ENCODE results near the gene ATR. TPM values are rescaled to one million over a fixed set of nuclear protein-coding genes. Genes with fewer than 3 reads are reported as not detected.

Gene ATR
- total RNA-seq, 2 donors from 2014 or later: 35.6 to 36.1 TPM

DNA sequence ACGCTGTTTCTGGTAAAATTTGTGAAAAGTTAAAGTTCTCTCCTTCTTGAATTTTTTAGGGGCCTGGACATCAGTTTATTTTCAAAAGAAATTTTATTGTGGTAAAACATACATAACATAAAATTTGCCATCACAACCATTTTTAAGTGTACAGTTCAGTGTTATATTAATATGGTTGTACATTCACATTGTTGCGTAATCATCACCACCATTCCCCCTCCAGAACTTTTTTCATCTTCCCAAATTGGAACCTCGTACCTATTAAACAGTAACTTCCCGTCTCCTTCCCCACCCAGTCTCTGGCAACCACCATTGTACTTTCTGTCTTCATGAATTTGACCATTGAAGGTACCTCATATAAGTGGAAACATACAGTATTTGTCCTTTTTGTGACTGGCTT lies 107.7 kb downstream of the ATR start:
- TF ChIP-seq POLR2A (IDR thresholded peaks at IDR 0.05) (no peak), POLR2AphosphoS5 (IDR thresholded peaks at IDR 0.05) (no peak), CTCF (IDR thresholded peaks at IDR 0.05) (no peak)
- H3K27me3 ChIP-seq (replicated peaks; ENCODE audit: insufficient read depth): no peaks in the 10 kb centered on the region
- no peak overlapping the region for H3K4me3 ChIP-seq
- DNase-seq (ENCODE audit: low spot score): no peak
- intact Hi-C loops (cut with DNase I): no loop called here
- WGBS: 94% methylated on average over 4 of the region's 4 CpGs
- H3K27ac ChIP-seq: no peak overlapping the region
- no peaks in the 10 kb centered on the region for H3K36me3 ChIP-seq
- H3K4me1 ChIP-seq (replicated peaks): no peaks in the 10 kb centered on the region
- H3K9me3 ChIP-seq: no peaks in the 10 kb centered on the region

DNA sequence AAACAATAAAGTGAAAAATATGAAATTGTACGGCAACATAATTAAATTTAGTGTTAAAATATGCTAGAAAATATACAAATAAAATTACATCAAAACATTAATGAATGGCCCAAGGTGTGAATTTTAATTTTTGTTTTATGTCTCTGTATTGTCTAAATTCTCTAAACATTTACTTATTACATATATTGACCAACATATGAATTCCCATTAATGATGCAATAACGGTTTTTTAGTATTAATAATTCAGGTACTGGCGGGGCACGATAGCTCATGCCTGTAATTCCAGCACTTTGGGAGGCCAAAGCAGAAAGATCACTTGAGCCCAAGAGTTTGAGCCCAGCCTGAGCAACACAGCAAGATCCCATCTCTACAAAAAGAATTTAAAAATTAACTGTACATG lies 110.1 kb downstream of the ATR start:
- Histone ChIP-seq H3K4me3 (no peak overlapping the region), H3K4me1 (replicated peaks) (no peaks in the 10 kb centered on the region), H3K36me3 (no peaks in the 10 kb centered on the region), H3K27ac (no peak overlapping the region), H3K27me3 (replicated peaks; ENCODE audit: insufficient read depth) (no peaks in the 10 kb centered on the region), H3K9me3 (no peaks in the 10 kb centered on the region)
- intact Hi-C loops (cut with DNase I): no loop called here
- WGBS: 96% methylated on average over 4 of the region's 4 CpGs
- DNase-seq (ENCODE audit: low spot score): no peak
- TF ChIP-seq POLR2AphosphoS5 (IDR thresholded peaks at IDR 0.05) (no peak), CTCF (IDR thresholded peaks at IDR 0.05) (no peak), POLR2A (IDR thresholded peaks at IDR 0.05) (no peak)

- intact Hi-C loops (cut with DNase I): no loop called here
- no peak overlapping the region for H3K4me3 ChIP-seq
- no peaks in the 10 kb centered on the region for H3K27me3 ChIP-seq (replicated peaks; ENCODE audit: insufficient read depth)
- no peak for TF ChIP-seq POLR2A (IDR thresholded peaks at IDR 0.05)
- WGBS: 96% methylated on average over 3 of the region's 3 CpGs
- H3K36me3 ChIP-seq: no peaks in the 10 kb centered on the region
- H3K27ac ChIP-seq: no peak overlapping the region
- DNase-seq (ENCODE audit: low spot score): no peak
- H3K4me1 ChIP-seq (replicated peaks): no peaks in the 10 kb centered on the region
- H3K9me3 ChIP-seq: no peaks in the 10 kb centered on the region
These were observed 110.8 kb downstream of the ATR start for GRCh38 chr3:142467768-142468167.

GRCh38 chr3:142460689-142461088 lies 117.8 kb downstream of the ATR start:
- no peaks in the 10 kb centered on the region for H3K9me3 ChIP-seq
- H3K36me3 ChIP-seq: no peaks in the 10 kb centered on the region
- H3K4me3 ChIP-seq: no peak overlapping the region
- H3K4me1 ChIP-seq (replicated peaks): no peaks in the 10 kb centered on the region
- no peak for DNase-seq (ENCODE audit: low spot score)
- H3K27me3 ChIP-seq (replicated peaks; ENCODE audit: insufficient read depth): no peaks in the 10 kb centered on the region
- WGBS: 90% methylated on average over 3 of the region's 3 CpGs
- intact Hi-C loops (cut with DNase I): no loop called here
- no peak overlapping the region for H3K27ac ChIP-seq
- no peak for TF ChIP-seq CTCF (IDR thresholded peaks at IDR 0.05)
- no peak for TF ChIP-seq POLR2AphosphoS5 (IDR thresholded peaks at IDR 0.05)
- TF ChIP-seq POLR2A (IDR thresholded peaks at IDR 0.05): no peak

DNA sequence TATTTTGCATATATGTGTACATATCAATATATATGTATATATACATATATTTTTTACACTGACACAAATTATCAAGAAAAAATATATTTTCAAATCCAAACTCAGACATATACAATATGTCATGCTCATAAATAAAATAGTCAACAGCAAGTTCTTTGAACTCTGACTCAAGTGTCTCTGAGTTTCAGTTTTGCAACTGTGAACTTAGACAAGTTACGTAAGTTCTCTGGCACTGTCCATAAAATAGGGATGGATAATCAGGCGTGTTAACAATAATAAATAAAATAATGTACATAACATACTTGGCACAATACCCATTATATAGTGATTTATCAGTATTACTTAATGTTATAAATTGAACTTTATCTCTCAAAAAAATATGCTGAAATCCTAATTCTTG lies 118.6 kb downstream of the ATR start:
- H3K4me1 ChIP-seq (replicated peaks): no peaks in the 10 kb centered on the region
- no peaks in the 10 kb centered on the region for H3K36me3 ChIP-seq
- H3K27ac ChIP-seq: no peak overlapping the region
- H3K9me3 ChIP-seq: no peaks in the 10 kb centered on the region
- intact Hi-C loops (cut with DNase I): no loop called here
- DNase-seq (ENCODE audit: low spot score): no peak
- TF ChIP-seq POLR2A (IDR thresholded peaks at IDR 0.05) (no peak), POLR2AphosphoS5 (IDR thresholded peaks at IDR 0.05) (no peak), CTCF (IDR thresholded peaks at IDR 0.05) (no peak)
- 90% methylated on average over 2 of the region's 2 CpGs for WGBS
- H3K27me3 ChIP-seq (replicated peaks; ENCODE audit: insufficient read depth): no peaks in the 10 kb centered on the region
- no peak overlapping the region for H3K4me3 ChIP-seq

Measured in prostate gland (tissue), 2 donors.